Spleen (tissue), 7 donors: ENCODE data around the gene TRMT61B.

Experiments used
- POLR2AphosphoS5 ChIP-seq, 3 donors: sonication (generic); formaldehyde crosslinking; IDR thresholded peaks; one replicate each; pipeline ENCODE4 v1.5.1; 2017; ENCODE audit warnings: antibody characterized with exemption in 3 of 3
- TF ChIP-seq, protein P1 (sequence below), 11 experiments: fragments of 200-600 bp in 7 of 11; fragments of 450-650 bp in 4 of 11; sonication (generic) in 4 of 11; IDR thresholded peaks in 8 of 11; conservative IDR thresholded peaks in 3 of 11; 1 replicate in 7 of 11; 2 replicates in 4 of 11; pipeline versions ENCODE4 v1.4.0 to v1.8.0; 2016 to 2021; ENCODE audit warnings: antibody characterized with exemption in 11 of 11, inconsistent platforms in 4 of 11, mild to moderate bottlenecking in 1 of 11
- donor health status: DM: no; HTN: no; CAD: no; lungs with moderate emphysema.
- donor health status: DM: no; HTN: no; CAD: no.
- donor health status: DM: no; HTN: no; CAD: no.

DNA sequence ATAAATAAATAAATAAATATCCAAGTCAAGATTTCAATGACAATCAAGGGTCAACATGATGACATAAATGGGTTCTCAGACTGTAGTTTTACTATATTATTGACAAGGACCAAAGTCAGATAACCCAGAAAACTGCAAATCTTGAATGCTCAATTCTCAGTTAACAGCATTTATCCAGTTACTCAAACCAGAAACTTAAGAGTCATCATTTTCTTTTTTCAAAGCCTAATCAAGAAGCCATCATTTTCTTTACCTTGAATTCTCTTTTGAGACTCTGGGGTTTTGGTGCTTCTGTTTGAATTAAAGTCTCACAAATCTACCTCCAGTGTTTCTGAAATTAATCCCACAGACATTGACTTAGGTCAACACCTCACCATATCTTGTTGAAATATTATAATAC, 14.1 kb downstream of the TRMT61B start:
- TF ChIP-seq, protein P1, sequence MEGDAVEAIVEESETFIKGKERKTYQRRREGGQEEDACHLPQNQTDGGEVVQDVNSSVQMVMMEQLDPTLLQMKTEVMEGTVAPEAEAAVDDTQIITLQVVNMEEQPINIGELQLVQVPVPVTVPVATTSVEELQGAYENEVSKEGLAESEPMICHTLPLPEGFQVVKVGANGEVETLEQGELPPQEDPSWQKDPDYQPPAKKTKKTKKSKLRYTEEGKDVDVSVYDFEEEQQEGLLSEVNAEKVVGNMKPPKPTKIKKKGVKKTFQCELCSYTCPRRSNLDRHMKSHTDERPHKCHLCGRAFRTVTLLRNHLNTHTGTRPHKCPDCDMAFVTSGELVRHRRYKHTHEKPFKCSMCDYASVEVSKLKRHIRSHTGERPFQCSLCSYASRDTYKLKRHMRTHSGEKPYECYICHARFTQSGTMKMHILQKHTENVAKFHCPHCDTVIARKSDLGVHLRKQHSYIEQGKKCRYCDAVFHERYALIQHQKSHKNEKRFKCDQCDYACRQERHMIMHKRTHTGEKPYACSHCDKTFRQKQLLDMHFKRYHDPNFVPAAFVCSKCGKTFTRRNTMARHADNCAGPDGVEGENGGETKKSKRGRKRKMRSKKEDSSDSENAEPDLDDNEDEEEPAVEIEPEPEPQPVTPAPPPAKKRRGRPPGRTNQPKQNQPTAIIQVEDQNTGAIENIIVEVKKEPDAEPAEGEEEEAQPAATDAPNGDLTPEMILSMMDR (IDR thresholded peaks at IDR 0.05 in 8 of 11, conservative IDR thresholded peaks at IDR 0.05 in 3 of 11) = no peak
- no peak for TF ChIP-seq POLR2AphosphoS5 (IDR thresholded peaks at IDR 0.05)
